ENCODE measurements around the gene GRID1. TPM values are rescaled to one million over a fixed set of nuclear protein-coding genes. Genes with fewer than 3 reads are reported as not detected.

Gene GRID1
- total RNA-seq, 1 experiment from 2014 or later = not detected

GRCh38 chr10:86047588-86047987, 319.0 kb downstream of the GRID1 start:
- peaks cover 27% of the 10 kb centered on the region for H3K27me3 Mint-ChIP-seq (ENCODE audit: unreplicated experiment)
- no peaks in the 10 kb centered on the region for H3K4me1 Mint-ChIP-seq (ENCODE audit: low read depth, unreplicated experiment)
- CTCF ChIA-PET = interaction anchor here (0.6 kb wide), 1 partner anchor 49 kb away, joined by 3 read pairs; no protein-coding TSS in a partner anchor
- H3K36me3 Mint-ChIP-seq (ENCODE audit: insufficient read depth, unreplicated experiment) = no peaks in the 10 kb centered on the region
- intact Hi-C loops (cut with micrococcal nuclease; ENCODE audit: unreplicated experiment) = no loop called here
- no peak for DNase-seq
- BruUV-seq (replicated peaks) = no TSS peak
- H3K9me3 Mint-ChIP-seq (ENCODE audit: low read depth, unreplicated experiment) = no peaks in the 10 kb centered on the region
- H3K27ac Mint-ChIP-seq (ENCODE audit: unreplicated experiment) = no peak overlapping the region
- no peak overlapping the region for H3K4me3 Mint-ChIP-seq (ENCODE audit: low read depth, unreplicated experiment)
- no peak for TF ChIP-seq CTCF (IDR thresholded peaks at IDR 0.05; ENCODE audit: unreplicated experiment)

GRCh38 chr10:86046845-86047460, 319.6 kb downstream of the GRID1 start:
- no peaks in the 10 kb centered on the region for H3K4me1 Mint-ChIP-seq (ENCODE audit: low read depth, unreplicated experiment)
- BruUV-seq (replicated peaks) = no TSS peak

GRCh38 chr10:86045896-86046295, 320.7 kb downstream of the GRID1 start:
- BruUV-seq (replicated peaks) = no TSS peak
- TF ChIP-seq CTCF (IDR thresholded peaks at IDR 0.05; ENCODE audit: unreplicated experiment) = no peak
- H3K4me3 Mint-ChIP-seq (ENCODE audit: low read depth, unreplicated experiment) = no peak overlapping the region
- no peaks in the 10 kb centered on the region for H3K4me1 Mint-ChIP-seq (ENCODE audit: low read depth, unreplicated experiment)
- no peaks in the 10 kb centered on the region for H3K9me3 Mint-ChIP-seq (ENCODE audit: low read depth, unreplicated experiment)
- peaks cover 43% of the 10 kb centered on the region for H3K27me3 Mint-ChIP-seq (ENCODE audit: unreplicated experiment)
- CTCF ChIA-PET = no interaction called here
- no peak for DNase-seq
- H3K27ac Mint-ChIP-seq (ENCODE audit: unreplicated experiment) = no peak overlapping the region
- intact Hi-C loops (cut with micrococcal nuclease; ENCODE audit: unreplicated experiment) = no loop called here
- no peaks in the 10 kb centered on the region for H3K36me3 Mint-ChIP-seq (ENCODE audit: insufficient read depth, unreplicated experiment)

More at GRCh38 chr10:86046845-86047460, 319.6 kb downstream of the GRID1 start:
- Mint-ChIP-seq H3K27ac (ENCODE audit: unreplicated experiment) (no peak overlapping the region), H3K36me3 (ENCODE audit: insufficient read depth, unreplicated experiment) (no peaks in the 10 kb centered on the region), H3K27me3 (ENCODE audit: unreplicated experiment) (peaks cover 33% of the 10 kb centered on the region), H3K4me3 (ENCODE audit: low read depth, unreplicated experiment) (no peak overlapping the region), H3K9me3 (ENCODE audit: low read depth, unreplicated experiment) (no peaks in the 10 kb centered on the region)
- intact Hi-C loops (cut with micrococcal nuclease; ENCODE audit: unreplicated experiment) = no loop called here
- DNase-seq = no peak
- TF ChIP-seq CTCF (IDR thresholded peaks at IDR 0.05; ENCODE audit: unreplicated experiment) = no peak
- CTCF ChIA-PET = no interaction called here

- no peak overlapping the region for H3K27ac Mint-ChIP-seq (ENCODE audit: unreplicated experiment)
- no peaks in the 10 kb centered on the region for H3K36me3 Mint-ChIP-seq (ENCODE audit: insufficient read depth, unreplicated experiment)
- intact Hi-C loops (cut with micrococcal nuclease; ENCODE audit: unreplicated experiment) = no loop called here
- H3K9me3 Mint-ChIP-seq (ENCODE audit: low read depth, unreplicated experiment) = no peaks in the 10 kb centered on the region
- BruUV-seq (replicated peaks) = no TSS peak
- TF ChIP-seq CTCF (IDR thresholded peaks at IDR 0.05; ENCODE audit: unreplicated experiment) = no peak
- no peak overlapping the region for H3K4me3 Mint-ChIP-seq (ENCODE audit: low read depth, unreplicated experiment)
- H3K27me3 Mint-ChIP-seq (ENCODE audit: unreplicated experiment) = peaks cover 52% of the 10 kb centered on the region
- no peak for DNase-seq
- CTCF ChIA-PET = no interaction called here
- no peaks in the 10 kb centered on the region for H3K4me1 Mint-ChIP-seq (ENCODE audit: low read depth, unreplicated experiment)
Observed at GRCh38 chr10:86044029-86044428, 322.6 kb downstream of the GRID1 start.
